H1 (cell line): ENCODE results near the gene CDK13. TPM values are rescaled to one million over a fixed set of nuclear protein-coding genes. Genes with fewer than 3 reads are reported as not detected.

Experiments used
- CTCF ChIA-PET: fragments of 300-600 bp; sonication (Branson Sonifier 250); formaldehyde crosslinking; loops from one replicate; lab custom pipeline; 2021; ENCODE audit not compliant: partially characterized antibody; lab: Charles Lee
- POLR2A ChIA-PET: fragments of 300-600 bp; sonication (Branson Sonifier 250); formaldehyde crosslinking; loops from one replicate; lab custom pipeline; 2021; ENCODE audit warnings: inconsistent platforms; ENCODE audit not compliant: partially characterized antibody; lab: Charles Lee
- DNase-seq, 2 experiments: peaks; one replicate each; pipeline versions ENCODE4 v3.0.0 to v3.0.0-alpha.2; 2010 to 2022; ENCODE audit warnings: low spot score in 2 of 2, low read depth in 1 of 2, mixed read lengths in 1 of 2
- FAIRE-seq: peaks from 2 replicates; lab custom pipeline; 2011; peaks lifted over from hg19 to GRCh38; lab: Jason Lieb, UNC
- H2AFZ ChIP-seq: 2 replicates; pipeline ENCODE4 v1.8.1; 2012; ENCODE audit warnings: low read length, inconsistent platforms
- H2AK5ac ChIP-seq: 2 replicates; pipeline ENCODE4 v1.6.1; 2013; ENCODE audit warnings: low read depth, low read length
- H2BK120ac ChIP-seq: replicated peaks from 2 replicates; pipeline ENCODE3; 2013; ENCODE audit warnings: low read depth, low read length, inconsistent platforms
- H2BK12ac ChIP-seq: 2 replicates; pipeline ENCODE4 v1.6.1; 2013; ENCODE audit warnings: low read depth, low read length
- H2BK15ac ChIP-seq: 2 replicates; pipeline ENCODE4 v1.6.1; 2013; ENCODE audit warnings: low read length
- H2BK20ac ChIP-seq: 2 replicates; pipeline ENCODE4 v1.6.1; 2013; ENCODE audit warnings: low read length
- H2BK5ac ChIP-seq: 2 replicates; pipeline ENCODE4 v1.6.1; 2013; ENCODE audit warnings: low read depth, low read length
- H3K14ac ChIP-seq: 2 replicates; pipeline ENCODE4 v1.6.1; 2013; ENCODE audit warnings: inconsistent platforms; ENCODE audit not compliant: insufficient read length
- H3K18ac ChIP-seq: 2 replicates; pipeline ENCODE4 v1.6.1; 2013; ENCODE audit warnings: low read length; ENCODE audit errors: extremely low read depth
- H3K23ac ChIP-seq: 2 replicates; pipeline ENCODE4 v1.6.1; 2013; ENCODE audit warnings: inconsistent platforms; ENCODE audit not compliant: insufficient read length
- H3K23me2 ChIP-seq: 2 replicates; pipeline ENCODE4 v1.6.1; 2013; ENCODE audit warnings: low read depth, low read length
- H3K27ac ChIP-seq: 2 replicates; pipeline ENCODE4 v1.6.1; 2011; ENCODE audit warnings: low read depth, low read length, inconsistent platforms
- H3K27me3 ChIP-seq, 4 experiments: replicated peaks in 1 of 4; 1 replicate in 1 of 4; 2 replicates in 3 of 4; pipeline versions ENCODE4 v1.6.1 to v1.8.1; 2011 to 2013; ENCODE audit warnings: low read length in 3 of 4, mild to moderate bottlenecking in 3 of 4, inconsistent platforms in 2 of 4, mixed read lengths in 2 of 4, moderate library complexity in 1 of 4; ENCODE audit not compliant: control insufficient read depth in 3 of 4, insufficient read depth in 3 of 4; ENCODE audit errors: extremely low read depth in 1 of 4
- H3K36me3 ChIP-seq, 4 experiments: 2 replicates each; pipeline versions ENCODE4 v1.6.1 to v1.8.1; 2011 to 2013; ENCODE audit warnings: mild to moderate bottlenecking in 4 of 4, low read length in 3 of 4, moderate library complexity in 2 of 4, control low read depth in 1 of 4, inconsistent platforms in 1 of 4; ENCODE audit not compliant: insufficient read depth in 4 of 4, control insufficient read depth in 2 of 4
- H3K4ac ChIP-seq: replicated peaks from 2 replicates; pipeline ENCODE3; 2013; ENCODE audit warnings: low read length, low read depth, mixed read lengths, inconsistent platforms; ENCODE audit not compliant: insufficient read length
- H3K4me1 ChIP-seq, 4 experiments: replicated peaks in 1 of 4; 1 replicate in 1 of 4; 2 replicates in 3 of 4; pipeline versions ENCODE4 v1.6.1 to v1.8.1; 2011 to 2013; ENCODE audit warnings: low read length in 3 of 4, inconsistent platforms in 2 of 4, mixed read lengths in 1 of 4; ENCODE audit not compliant: insufficient read depth in 4 of 4, control insufficient read depth in 3 of 4
- H3K4me2 ChIP-seq, 2 experiments: 2 replicates each; pipeline versions ENCODE4 v1.6.1 to v1.8.1; 2011 to 2013; ENCODE audit warnings: low read depth in 2 of 2, low read length in 2 of 2, control low read depth in 1 of 2, inconsistent platforms in 1 of 2, mild to moderate bottlenecking in 1 of 2; ENCODE audit not compliant: insufficient read depth in 1 of 2
- H3K4me3 ChIP-seq, 4 experiments: fragments of 200-600, 300-600 bp in 1 of 4; sonication (generic), shearing (Covaris generic), sonication (Bioruptor Twin) in 1 of 4; 2 replicates each; pipeline versions ENCODE4 v1.5.1 to v1.8.1; 2011 to 2016; ENCODE audit warnings: low read length in 4 of 4, low read depth in 3 of 4, control low read depth in 2 of 4, inconsistent platforms in 2 of 4, mild to moderate bottlenecking in 2 of 4, mixed read lengths in 1 of 4, moderate library complexity in 1 of 4; ENCODE audit not compliant: insufficient read depth in 2 of 4; ENCODE audit errors: extremely low read depth in 1 of 4
- H3K56ac ChIP-seq: replicated peaks from 2 replicates; pipeline ENCODE3; 2013; ENCODE audit warnings: low read depth, mild to moderate bottlenecking, mixed read lengths, low read length, inconsistent platforms; ENCODE audit not compliant: insufficient read length
- H3K79me1 ChIP-seq: 2 replicates; pipeline ENCODE4 v1.6.1; 2013; ENCODE audit warnings: low read depth, low read length, control low read depth
- H3K79me2 ChIP-seq, 2 experiments: 2 replicates each; pipeline versions ENCODE4 v1.6.1 to v1.8.1; 2012 to 2013; ENCODE audit warnings: low read length in 2 of 2, mild to moderate bottlenecking in 2 of 2, inconsistent platforms in 1 of 2; ENCODE audit not compliant: insufficient read depth in 2 of 2, control insufficient read depth in 1 of 2
- H3K9ac ChIP-seq, 4 experiments: replicated peaks in 1 of 4; 1 replicate in 1 of 4; 2 replicates in 3 of 4; pipeline versions ENCODE4 v1.6.1 to v1.8.1; 2011 to 2013; ENCODE audit warnings: low read depth in 3 of 4, low read length in 3 of 4, control low read depth in 2 of 4, mild to moderate bottlenecking in 2 of 4, moderate library complexity in 2 of 4, inconsistent platforms in 1 of 4; ENCODE audit errors: extremely low read depth in 1 of 4
- H3K9me3 ChIP-seq, 2 experiments: 2 replicates each; pipeline versions ENCODE4 v1.6.1 to v1.8.1; 2012 to 2013; ENCODE audit warnings: mild to moderate bottlenecking in 2 of 2, moderate library complexity in 2 of 2, control low read depth in 1 of 2, inconsistent platforms in 1 of 2, low read depth in 1 of 2, low read length in 1 of 2, mixed read lengths in 1 of 2; ENCODE audit not compliant: insufficient read depth in 2 of 2
- H4K20me1 ChIP-seq, 2 experiments: replicated peaks in 1 of 2; 2 replicates each; pipeline versions ENCODE3 to v1.8.1; 2011 to 2013; ENCODE audit warnings: inconsistent platforms in 2 of 2, low read length in 2 of 2, mild to moderate bottlenecking in 1 of 2; ENCODE audit not compliant: insufficient read depth in 2 of 2, control insufficient read depth in 1 of 2
- H4K5ac ChIP-seq: 2 replicates; pipeline ENCODE4 v1.6.1; 2013; ENCODE audit warnings: low read length, low read depth, mixed read lengths, inconsistent platforms; ENCODE audit not compliant: insufficient read length
- H4K8ac ChIP-seq: 2 replicates; pipeline ENCODE4 v1.8.0; 2013; ENCODE audit warnings: mild to moderate bottlenecking, moderate library complexity, low read length, inconsistent platforms; ENCODE audit not compliant: insufficient read depth; ENCODE audit errors: extremely low read depth
- H4K91ac ChIP-seq: replicated peaks from 2 replicates; pipeline ENCODE3; 2013; ENCODE audit warnings: low read length, mixed read lengths, inconsistent platforms; ENCODE audit not compliant: insufficient read length
- CTCF ChIP-seq, 3 experiments: IDR thresholded peaks; 1 replicate in 2 of 3; 2 replicates in 1 of 3; pipeline versions ENCODE4 v1.5.1 to v1.6.1; 2011; ENCODE audit warnings: low read length in 3 of 3, mild to moderate bottlenecking in 3 of 3, inconsistent platforms in 2 of 3, low read depth in 1 of 3, moderate library complexity in 1 of 3; ENCODE audit not compliant: insufficient read depth in 1 of 3; ENCODE audit errors: control extremely low read depth in 1 of 3
- EZH2 ChIP-seq: fragments of 200-600 bp; sonication (generic); IDR thresholded peaks from 2 replicates; pipeline ENCODE4 v1.7.1; 2012; ENCODE audit warnings: low read depth, mild to moderate bottlenecking, moderate library complexity, low read length, inconsistent platforms; ENCODE audit not compliant: severe bottlenecking
- MAFK ChIP-seq: IDR thresholded peaks from 2 replicates; pipeline ENCODE4 v1.6.1; 2012; ENCODE audit warnings: low read depth, mild to moderate bottlenecking, improper control_type of control experiment, low read length
- NANOG ChIP-seq: IDR thresholded peaks from 2 replicates; pipeline ENCODE4 v1.6.1; 2011; ENCODE audit warnings: low read length, low read depth, mild to moderate bottlenecking, inconsistent platforms; ENCODE audit not compliant: insufficient read depth, poor library complexity, severe bottlenecking
- POLR2A ChIP-seq, 2 experiments: IDR thresholded peaks; 1 replicate in 1 of 2; 2 replicates in 1 of 2; pipeline ENCODE4 v1.6.1; 2011; ENCODE audit warnings: low read depth in 2 of 2, low read length in 2 of 2, mild to moderate bottlenecking in 2 of 2; ENCODE audit errors: control extremely low read depth in 1 of 2
- RBBP5 ChIP-seq: IDR thresholded peaks from 2 replicates; pipeline ENCODE4 v1.7.1; 2012; ENCODE audit warnings: low read depth, mild to moderate bottlenecking, inconsistent platforms, low read length, moderate library complexity, borderline replicate concordance
- SAP30 ChIP-seq: fragments of 300-600 bp; sonication (generic); IDR thresholded peaks from 2 replicates; pipeline ENCODE4 v1.7.1; 2012; ENCODE audit warnings: low read length, moderate library complexity, mild to moderate bottlenecking, inconsistent platforms; ENCODE audit not compliant: insufficient read depth, insufficient replicate concordance
- TBP ChIP-seq: IDR thresholded peaks from 2 replicates; pipeline ENCODE4 v1.6.1; 2011; ENCODE audit warnings: low read depth, low read length, improper control_type of control experiment
- TEAD4 ChIP-seq: IDR thresholded peaks from 2 replicates; pipeline ENCODE4 v1.6.1; 2012; ENCODE audit warnings: low read depth, low read length, inconsistent platforms, mixed read lengths
- WGBS, 2 experiments: shearing (Covaris generic) in 1 of 2; methylation state at CpG; one replicate each; pipeline versions ENCODE4 v1.1.6 to v1.1.7; 2013 to 2015; ENCODE audit warnings: low lambda C conversion rate in 2 of 2, mixed read lengths in 2 of 2, inconsistent platforms in 1 of 2, low coverage in 1 of 2, missing lambda C conversion rate in 1 of 2; ENCODE audit not compliant: insufficient replicate concordance in 2 of 2, insufficient coverage in 1 of 2, insufficient read length in 1 of 2; ENCODE audit errors: extremely low coverage in 1 of 2, missing lambda C conversion rate in 1 of 2; 5-methylcytosine and 5-hydroxymethylcytosine counted together
- polyA plus RNA-seq, 7 experiments: library from polyadenylated mRNA; depleted of rRNA in 3 of 7; stranded (reverse) in 5 of 7; unstranded in 2 of 7; fragments of >200 nt in 5 of 7; fragments of 200-250 nt in 2 of 7; gene quantifications; 1 replicate in 5 of 7; 2 replicates in 1 of 7; 4 replicates in 1 of 7; pipeline versions ENCODE4 v1.2.1 to v1.2.3, GENCODE V29; 2011 to 2013; ENCODE audit warnings: missing spikeins in 2 of 7, mixed read lengths in 2 of 7
- total RNA-seq: library from RNA; stranded (reverse); fragmentation: NEBNext Ultra II Directional; extraction: Animal tissue kit (Norgen Biotek cat#: 25700); gene quantifications from 2 replicates; pipeline ENCODE4 v1.2.1, GENCODE V29; 2021

CDK13 gene
- total and polyA plus RNA-seq, 2 of the 8 experiments (the other 6 are each of a cell fraction or from before 2014, with no cell fraction given): 22.6 to 49.5 TPM

- H3K18ac ChIP-seq: peak overlapping the region; percentile 65; the same call in 1 of the 2 replicates
- H3K4me1 ChIP-seq: no peaks in the 10 kb centered on the region; a peak in 4 of 7 replicates
- H3K79me2 ChIP-seq: peaks cover 16 to 45% of the 10 kb centered on the region in 2 experiments
- H3K23me2 ChIP-seq: peaks cover 3% of the 10 kb centered on the region
- H2BK5ac ChIP-seq: peak overlapping the region; percentile 92
- H2BK20ac ChIP-seq: no peak overlapping the region
- H3K27me3 ChIP-seq: no peaks in the 10 kb centered on the region
- no peak overlapping the region for H2BK15ac ChIP-seq
- H2BK12ac ChIP-seq: no peak overlapping the region
- no peak overlapping the region for H2AFZ ChIP-seq
- H3K9ac ChIP-seq: peak overlapping the region; percentile 77 to 94 (median 88)
- POLR2A ChIA-PET: interaction anchor here (0.8 to 2.4 kb wide), 7 partner anchors 18 to 184 kb away, joined by 3 to 9 read pairs (median 3); partner anchors contain the start of genes MPLKIP and SUGCT
- FAIRE-seq (no peak), DNase-seq (peak in 1 of 2 experiments; percentile 65)
- H4K20me1 ChIP-seq: peaks cover 14 to 21% of the 10 kb centered on the region in 2 experiments
- no peaks in the 10 kb centered on the region for H3K9me3 ChIP-seq
- H3K14ac ChIP-seq: no peak overlapping the region
- H3K4ac ChIP-seq: no peak overlapping the region
- H4K91ac ChIP-seq: peak overlapping the region; percentile 37
- H4K8ac ChIP-seq: peak overlapping the region; percentile 94
- 0 out of 2 replicates have a peak, but pooled peaks cover 3% of the 10 kb centered on the region for H3K79me1 ChIP-seq
- no peaks in the 10 kb centered on the region for H3K36me3 ChIP-seq
- peak overlapping the region; percentile 87 for H3K27ac ChIP-seq
- H3K23ac ChIP-seq: no peak overlapping the region
- no peak overlapping the region for H2AK5ac ChIP-seq
- peak overlapping the region; percentile 42 for H3K56ac ChIP-seq
- CTCF ChIA-PET: interaction anchor here (0.6 to 2.5 kb wide), 7 partner anchors 27 to 355 kb away, joined by 3 to 8 read pairs (median 4); no protein-coding TSS in a partner anchor
- H3K4me3 ChIP-seq: peak overlapping the region; percentile 83 to 91 (median 89)
- peak overlapping the region; percentile 87 for H4K5ac ChIP-seq
- 1% methylated on average over 56 of the region's 93 CpGs; no CpG with 5 or more reads in 1 of the 2 experiments for WGBS, 2 experiments
- no peak overlapping the region for H2BK120ac ChIP-seq
- peak overlapping the region; percentile 72 to 74 for H3K4me2 ChIP-seq
- TF ChIP-seq SAP30: no peak
- no peak for TF ChIP-seq POLR2A (IDR thresholded peaks at IDR 0.05; ENCODE audit: control extremely low read depth in 1 of 2, low read depth in 2 of 2, low read length in 2 of 2)
- no peak; the same call in 1 of the 2 replicates for TF ChIP-seq RBBP5
- TF ChIP-seq NANOG: no peak
- TF ChIP-seq TBP: no peak
- TF ChIP-seq TEAD4: no peak
- TF ChIP-seq CTCF (IDR thresholded peaks at IDR 0.05; ENCODE audit: control extremely low read depth in 1 of 3, insufficient read depth in 1 of 3, low read depth in 1 of 3, low read length in 3 of 3): no peak
- TF ChIP-seq EZH2: no peak
- no peak for TF ChIP-seq MAFK
These were observed 593 bp downstream of the CDK13 start for GRCh38 chr7:39950473-39951225.
